Measurements from ENCODE around the gene ARHGAP45.

Gene ARHGAP45

GRCh38 chr19:1070931-1071791 is 4.2 kb downstream of the ARHGAP45 start:
- no peak for DNase-seq

GRCh38 chr19:1072371-1073015 is 5.5 kb downstream of the ARHGAP45 start:
- no peak for DNase-seq

- no peak for DNase-seq
Measured at GRCh38 chr19:1073063-1073955, 6.3 kb downstream of the ARHGAP45 start.

GRCh38 chr19:1073956-1074517 is 7.1 kb downstream of the ARHGAP45 start:
- no peak for DNase-seq

- peak; percentile 75 to 88 for DNase-seq
Measured at GRCh38 chr19:1074544-1075283, 7.7 kb downstream of the ARHGAP45 start.

GRCh38 chr19:1076046-1076386 is 9.0 kb downstream of the ARHGAP45 start:
- DNase-seq = no peak

DNA sequence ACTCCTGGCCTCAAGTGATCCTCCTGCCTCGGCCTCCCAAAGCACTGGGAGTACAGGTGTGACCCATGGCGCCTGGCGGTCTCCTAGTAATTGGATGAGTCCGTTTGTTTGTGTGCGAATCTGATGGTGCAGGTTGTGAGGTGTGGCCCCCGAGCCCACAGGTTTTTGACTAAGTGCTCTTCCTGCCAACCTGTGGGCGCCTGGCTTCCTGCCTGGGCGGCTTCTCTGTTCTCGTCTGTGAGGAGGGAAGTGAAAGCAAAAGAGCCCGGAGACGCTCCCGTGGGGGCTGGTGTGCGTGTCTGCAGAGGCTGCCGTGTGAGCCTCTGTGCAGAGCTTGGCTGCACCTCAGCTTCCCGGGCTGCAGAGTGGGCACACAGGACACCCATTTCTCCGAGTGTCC is 10.0 kb downstream of the ARHGAP45 start:
- DNase-seq = no peak

GRCh38 chr19:1079566-1080111 is 12.7 kb downstream of the ARHGAP45 start:
- no peak for DNase-seq

GRCh38 chr19:1080360-1081161 is 13.6 kb downstream of the ARHGAP45 start:
- DNase-seq = no peak

DNA sequence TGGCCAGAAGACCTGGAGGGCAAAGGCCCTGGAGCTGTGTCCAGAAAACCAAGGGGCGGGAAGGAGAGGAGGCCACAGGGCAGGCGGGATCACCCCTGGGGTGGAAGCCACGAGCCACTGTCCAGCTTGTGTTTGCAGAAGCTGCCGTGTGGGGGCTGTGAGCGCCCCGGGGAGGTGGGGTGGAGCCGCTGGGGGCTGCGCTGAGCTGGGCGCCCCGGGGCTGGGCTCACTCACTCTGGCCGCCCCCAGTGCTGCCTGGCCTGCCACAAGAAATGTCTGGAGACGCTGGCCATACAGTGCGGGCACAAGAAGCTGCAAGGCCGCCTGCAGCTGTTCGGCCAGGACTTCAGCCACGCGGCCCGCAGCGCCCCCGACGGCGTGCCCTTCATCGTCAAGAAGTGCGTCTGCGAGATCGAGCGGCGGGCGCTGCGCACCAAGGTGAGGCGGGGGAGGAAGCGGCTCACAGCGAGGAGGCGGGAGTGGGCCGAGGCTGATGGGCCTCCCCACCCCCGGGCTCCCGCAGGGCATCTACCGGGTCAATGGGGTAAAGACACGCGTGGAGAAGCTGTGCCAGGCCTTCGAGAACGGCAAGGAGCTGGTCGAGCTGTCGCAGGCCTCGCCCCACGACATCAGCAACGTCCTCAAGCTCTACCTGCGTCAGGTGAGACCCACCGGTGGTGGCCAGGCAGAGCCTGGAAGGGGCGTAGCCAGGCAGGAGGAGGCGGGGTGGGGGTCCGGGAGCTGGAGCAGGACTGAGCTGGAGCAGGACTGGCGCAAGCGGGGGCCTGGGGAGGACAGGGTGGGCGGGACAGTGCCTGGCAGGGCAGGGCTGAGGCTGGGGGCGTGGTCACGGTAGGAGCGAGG is 14.6 kb downstream of the ARHGAP45 start:
- no peak for DNase-seq

GRCh38 chr19:1082165-1082927 is 15.4 kb downstream of the ARHGAP45 start:
- peak; percentile 78 to 82 for DNase-seq

DNA sequence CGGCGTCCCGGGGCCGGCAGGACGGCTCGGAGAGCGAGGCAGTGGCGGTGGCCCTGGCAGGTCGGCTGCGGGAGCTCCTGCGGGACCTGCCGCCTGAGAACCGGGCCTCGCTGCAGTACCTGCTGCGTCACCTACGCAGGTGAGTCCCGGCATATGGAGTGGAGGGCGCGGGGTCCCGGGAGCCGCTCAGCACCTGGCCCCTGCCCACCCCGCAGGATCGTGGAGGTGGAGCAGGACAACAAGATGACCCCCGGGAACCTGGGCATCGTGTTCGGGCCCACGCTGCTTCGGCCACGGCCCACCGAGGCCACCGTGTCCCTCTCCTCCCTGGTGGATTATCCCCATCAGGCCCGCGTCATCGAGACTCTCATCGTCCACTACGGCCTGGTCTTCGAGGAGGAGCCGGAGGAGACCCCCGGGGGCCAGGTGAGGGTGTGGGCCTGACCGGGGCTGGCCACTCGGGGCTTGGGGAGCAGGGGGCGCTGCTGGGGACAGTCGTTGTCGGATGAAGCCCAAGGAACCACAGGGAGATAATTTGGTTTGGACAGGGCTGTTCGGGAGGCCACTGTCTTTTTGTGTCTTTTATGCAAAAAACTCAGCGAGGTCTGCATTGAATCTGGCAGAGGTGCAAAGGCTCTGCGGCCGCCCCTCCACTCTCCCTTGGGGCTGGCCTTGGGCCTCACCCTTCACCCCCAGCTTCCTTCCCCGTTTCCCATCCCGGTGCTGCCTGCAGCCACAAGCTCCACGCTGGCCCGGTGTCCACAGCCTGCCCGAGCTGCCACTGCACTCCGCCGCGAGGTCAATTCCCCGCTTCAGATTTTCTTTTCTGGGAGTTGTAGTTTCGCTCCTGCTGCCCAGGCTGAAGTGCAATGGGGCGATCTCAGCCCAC is 16.2 kb downstream of the ARHGAP45 start:
- DNase-seq = no peak

- DNase-seq = no peak
Measured at GRCh38 chr19:1084024-1084868, 17.3 kb downstream of the ARHGAP45 start.

- DNase-seq = no peak
Measured at GRCh38 chr19:1085053-1085658, 18.2 kb downstream of the ARHGAP45 start.

DNA sequence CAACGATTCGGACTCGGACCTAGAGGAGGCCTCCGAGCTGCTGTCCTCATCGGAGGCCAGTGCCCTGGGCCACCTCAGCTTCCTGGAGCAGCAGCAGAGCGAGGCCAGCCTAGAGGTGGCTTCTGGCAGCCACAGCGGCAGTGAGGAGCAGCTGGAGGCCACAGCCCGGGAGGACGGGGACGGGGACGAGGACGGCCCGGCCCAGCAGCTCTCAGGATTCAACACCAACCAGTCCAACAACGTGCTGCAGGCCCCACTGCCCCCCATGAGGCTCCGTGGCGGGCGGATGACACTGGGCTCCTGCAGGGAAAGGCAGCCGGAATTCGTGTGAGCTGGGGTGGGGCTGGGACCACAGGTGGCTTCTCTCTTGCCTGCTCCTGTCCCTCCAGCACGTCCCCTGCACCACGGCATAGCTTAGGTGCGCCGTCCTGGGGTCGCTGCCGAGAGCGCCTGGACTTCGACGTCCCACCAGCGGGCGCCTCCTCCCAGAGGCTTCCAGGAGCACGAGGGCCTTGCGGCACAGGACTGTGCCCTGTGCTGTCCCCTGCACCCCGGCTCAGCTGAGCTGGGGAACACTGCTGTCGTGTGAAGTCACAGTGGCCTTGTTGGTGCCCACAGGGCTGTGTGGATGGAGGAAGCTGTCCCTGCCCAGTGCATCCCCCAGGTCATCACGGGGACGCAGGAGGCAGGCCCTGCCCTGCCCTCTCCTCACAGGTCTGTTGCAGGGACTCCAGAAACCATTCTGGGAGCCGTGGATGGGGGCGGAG is 18.9 kb downstream of the ARHGAP45 start:
- DNase-seq = no peak

DNA sequence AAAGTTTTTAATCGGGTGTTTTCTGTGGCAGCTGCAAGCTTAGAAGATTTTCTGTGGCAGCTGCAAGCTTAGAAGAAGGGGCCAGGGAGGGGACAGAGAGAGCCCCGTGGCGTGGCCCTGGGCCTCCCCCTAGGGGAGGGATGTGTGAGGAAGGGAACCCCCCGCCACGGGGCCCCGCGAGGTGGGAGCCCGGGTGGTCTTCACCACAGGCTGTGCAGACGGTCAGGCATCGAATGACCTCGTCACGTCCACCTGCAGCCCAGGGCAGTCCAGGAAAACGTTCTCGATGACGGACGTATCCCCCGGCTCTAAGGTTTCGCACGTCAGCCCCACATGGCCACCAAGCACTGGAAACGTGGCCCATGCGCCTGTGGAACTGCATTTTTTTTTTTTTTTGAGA is 19.6 kb downstream of the ARHGAP45 start:
- no peak for DNase-seq
